ENCODE data around the gene OSTN. TPM values are rescaled to one million over a fixed set of nuclear protein-coding genes. Genes with fewer than 3 reads are reported as not detected.
"Not testable (repeated sequence)": the region's sequence is repeated elsewhere in the genome, so short reads cannot be mapped to it uniquely, and the experiment has no call there.

Gene OSTN
- total RNA-seq, 2 experiments from 2014 or later, result not detected

GRCh38 chr3:191175102-191175501 is 23.9 kb upstream of the OSTN start:
- Histone ChIP-seq H3K27ac (ENCODE audit: low read depth in 1 of 2, low read length in 2 of 2) (no peak overlapping the region), H3K27me3 (ENCODE audit: control insufficient read depth in 1 of 2, insufficient read depth in 2 of 2, low read length in 2 of 2) (no peaks in the 10 kb centered on the region), H3K9me3 (ENCODE audit: control insufficient read depth in 1 of 2, insufficient read depth in 1 of 2, low read length in 2 of 2) (peaks cover 0 to 5% of the 10 kb centered on the region in 2 experiments), H3K36me3 (ENCODE audit: insufficient read depth, low read length) (no peaks in the 10 kb centered on the region), H3K4me3 (ENCODE audit: low read length) (no peak overlapping the region), H3K4me1 (ENCODE audit: insufficient read depth, low read length) (no peaks in the 10 kb centered on the region)
- POLR2A ChIA-PET, result no interaction called here
- no peak for ATAC-seq (ENCODE audit: poor library complexity)
- TF ChIP-seq CTCF (IDR thresholded peaks at IDR 0.05), result no peak
- Mint-ChIP-seq H3K4me3 (no peak overlapping the region), H3K27me3 (no peaks in the 10 kb centered on the region), H3K9me3 (peaks cover 2% of the 10 kb centered on the region), H3K4me1 (ENCODE audit: low read depth) (no peaks in the 10 kb centered on the region), H3K36me3 (ENCODE audit: low read depth) (no peaks in the 10 kb centered on the region), H3K27ac (no peak overlapping the region)
- intact Hi-C loops (cut with DNase I, micrococcal nuclease), result no loop called here
- DNase-seq, result no peak
- CTCF ChIA-PET, result no interaction called here

- H3K4me1 ChIP-seq (ENCODE audit: insufficient read depth, low read length), result no peaks in the 10 kb centered on the region
- TF ChIP-seq CTCF (IDR thresholded peaks at IDR 0.05), result no peak
- H3K27me3 ChIP-seq (ENCODE audit: control insufficient read depth in 1 of 2, insufficient read depth in 2 of 2, low read length in 2 of 2), result no peaks in the 10 kb centered on the region
- intact Hi-C loops (cut with DNase I, micrococcal nuclease), result no loop called here
- no peak for DNase-seq
- no peaks in the 10 kb centered on the region for H3K36me3 ChIP-seq (ENCODE audit: insufficient read depth, low read length)
- H3K9me3 Mint-ChIP-seq, result peaks cover 5% of the 10 kb centered on the region
- no peak overlapping the region for H3K27ac Mint-ChIP-seq
- H3K4me1 Mint-ChIP-seq (ENCODE audit: low read depth), result no peaks in the 10 kb centered on the region
- no peak for ATAC-seq (ENCODE audit: poor library complexity)
- peaks cover 0 to 5% of the 10 kb centered on the region in 2 experiments for H3K9me3 ChIP-seq (ENCODE audit: control insufficient read depth in 1 of 2, insufficient read depth in 1 of 2, low read length in 2 of 2)
- no peak overlapping the region for H3K4me3 Mint-ChIP-seq
- ChIA-PET POLR2A (no interaction called here), CTCF (no interaction called here)
- no peaks in the 10 kb centered on the region for H3K36me3 Mint-ChIP-seq (ENCODE audit: low read depth)
- no peaks in the 10 kb centered on the region for H3K27me3 Mint-ChIP-seq
- H3K4me3 ChIP-seq (ENCODE audit: low read length), result no peak overlapping the region
- H3K27ac ChIP-seq (ENCODE audit: low read depth in 1 of 2, low read length in 2 of 2), result no peak overlapping the region
Observed at GRCh38 chr3:191176038-191176785, 22.8 kb upstream of the OSTN start.

GRCh38 chr3:191185382-191185781 is 13.7 kb upstream of the OSTN start:
- H3K4me1 ChIP-seq (ENCODE audit: insufficient read depth, low read length); H3K36me3 ChIP-seq (ENCODE audit: insufficient read depth, low read length); POLR2A ChIA-PET; intact Hi-C loops (cut with DNase I, micrococcal nuclease); H3K9me3 ChIP-seq (ENCODE audit: control insufficient read depth in 1 of 2, insufficient read depth in 1 of 2, low read length in 2 of 2); H3K4me3 Mint-ChIP-seq; H3K27me3 ChIP-seq (ENCODE audit: control insufficient read depth in 1 of 2, insufficient read depth in 2 of 2, low read length in 2 of 2); H3K4me1 Mint-ChIP-seq (ENCODE audit: low read depth); CTCF ChIA-PET; DNase-seq; H3K36me3 Mint-ChIP-seq (ENCODE audit: low read depth); H3K27ac ChIP-seq (ENCODE audit: low read depth in 1 of 2, low read length in 2 of 2); H3K27ac Mint-ChIP-seq; H3K9me3 Mint-ChIP-seq; H3K27me3 Mint-ChIP-seq; ATAC-seq (ENCODE audit: poor library complexity); H3K4me3 ChIP-seq (ENCODE audit: low read length): not testable (repeated sequence)

- CTCF ChIA-PET; H3K4me3 Mint-ChIP-seq; H3K36me3 Mint-ChIP-seq (ENCODE audit: low read depth); H3K27ac ChIP-seq (ENCODE audit: low read depth in 1 of 2, low read length in 2 of 2); H3K4me3 ChIP-seq (ENCODE audit: low read length); POLR2A ChIA-PET; H3K36me3 ChIP-seq (ENCODE audit: insufficient read depth, low read length); H3K9me3 ChIP-seq (ENCODE audit: control insufficient read depth in 1 of 2, insufficient read depth in 1 of 2, low read length in 2 of 2); H3K4me1 ChIP-seq (ENCODE audit: insufficient read depth, low read length); DNase-seq; H3K27me3 ChIP-seq (ENCODE audit: control insufficient read depth in 1 of 2, insufficient read depth in 2 of 2, low read length in 2 of 2); ATAC-seq (ENCODE audit: poor library complexity); H3K27me3 Mint-ChIP-seq; intact Hi-C loops (cut with DNase I, micrococcal nuclease); H3K9me3 Mint-ChIP-seq; H3K27ac Mint-ChIP-seq; H3K4me1 Mint-ChIP-seq (ENCODE audit: low read depth): not testable (repeated sequence)
Observed at GRCh38 chr3:191188246-191188645, 10.8 kb upstream of the OSTN start.

- POLR2A ChIA-PET; H3K36me3 ChIP-seq (ENCODE audit: insufficient read depth, low read length); H3K4me3 Mint-ChIP-seq; CTCF ChIA-PET; H3K9me3 Mint-ChIP-seq; H3K9me3 ChIP-seq (ENCODE audit: control insufficient read depth in 1 of 2, insufficient read depth in 1 of 2, low read length in 2 of 2); ATAC-seq (ENCODE audit: poor library complexity); H3K4me1 Mint-ChIP-seq (ENCODE audit: low read depth); intact Hi-C loops (cut with DNase I, micrococcal nuclease); H3K4me3 ChIP-seq (ENCODE audit: low read length); H3K36me3 Mint-ChIP-seq (ENCODE audit: low read depth); H3K27me3 Mint-ChIP-seq; DNase-seq; H3K27ac ChIP-seq (ENCODE audit: low read depth in 1 of 2, low read length in 2 of 2); H3K27me3 ChIP-seq (ENCODE audit: control insufficient read depth in 1 of 2, insufficient read depth in 2 of 2, low read length in 2 of 2); H3K4me1 ChIP-seq (ENCODE audit: insufficient read depth, low read length); H3K27ac Mint-ChIP-seq: not testable (repeated sequence)
Observed at GRCh38 chr3:191192270-191192669, 6.8 kb upstream of the OSTN start.
